ENCODE measurements around the gene CDCP2.

CDCP2 gene

DNA sequence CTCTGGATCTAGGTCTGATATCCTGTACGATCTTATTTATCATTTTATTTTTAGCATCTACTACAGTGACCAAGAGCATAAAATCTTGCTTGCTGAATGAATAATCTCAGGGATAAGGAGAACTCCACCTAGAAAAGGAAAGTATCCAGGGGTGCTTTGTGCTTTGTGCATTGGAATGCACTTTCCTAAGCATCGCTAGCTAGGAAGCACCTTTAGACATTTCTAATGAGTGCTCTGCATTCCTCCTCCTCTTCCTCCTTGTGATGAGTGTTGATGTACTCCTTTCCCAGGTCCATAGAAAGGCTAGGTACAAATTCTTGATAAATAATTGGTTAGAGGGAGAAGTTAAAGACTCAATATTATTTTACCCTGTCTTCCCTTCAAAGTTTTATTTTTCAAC, 68.0 kb downstream of the CDCP2 start:
- DNase-seq = no peak

Data from NCI-H748 treated with DMSO at 0.1 percent for 48 hours (cell line).